ENCODE results near the gene SNAP91. TPM values are rescaled to one million over a fixed set of nuclear protein-coding genes. Genes with fewer than 3 reads are reported as not detected.

Gene SNAP91
- total RNA-seq, 1 experiment from 2014 or later: 0.95 TPM

DNA sequence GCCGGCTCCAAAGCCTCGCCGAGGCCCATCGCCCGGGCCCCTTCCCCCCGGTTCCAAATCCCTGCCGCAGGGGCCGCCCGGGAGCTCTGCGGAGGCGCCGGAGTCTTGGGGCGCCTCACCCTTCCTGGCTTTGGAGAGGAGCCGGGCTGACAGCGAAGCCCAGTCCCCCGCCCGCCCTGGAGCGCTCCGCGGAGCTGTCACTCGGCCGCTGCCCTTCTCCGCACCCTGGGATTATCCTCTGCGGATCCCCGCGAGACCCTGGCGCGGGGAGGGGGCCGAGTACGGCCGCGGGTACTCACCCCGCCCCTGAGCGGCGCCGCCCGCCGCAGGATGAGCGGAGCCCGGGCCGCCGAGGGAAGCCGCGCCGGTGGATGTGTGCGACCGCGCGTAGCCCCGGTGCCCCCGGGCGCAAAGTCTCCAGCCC is 343 bp downstream of the SNAP91 start:
- CTCF ChIA-PET: no interaction called here

DNA sequence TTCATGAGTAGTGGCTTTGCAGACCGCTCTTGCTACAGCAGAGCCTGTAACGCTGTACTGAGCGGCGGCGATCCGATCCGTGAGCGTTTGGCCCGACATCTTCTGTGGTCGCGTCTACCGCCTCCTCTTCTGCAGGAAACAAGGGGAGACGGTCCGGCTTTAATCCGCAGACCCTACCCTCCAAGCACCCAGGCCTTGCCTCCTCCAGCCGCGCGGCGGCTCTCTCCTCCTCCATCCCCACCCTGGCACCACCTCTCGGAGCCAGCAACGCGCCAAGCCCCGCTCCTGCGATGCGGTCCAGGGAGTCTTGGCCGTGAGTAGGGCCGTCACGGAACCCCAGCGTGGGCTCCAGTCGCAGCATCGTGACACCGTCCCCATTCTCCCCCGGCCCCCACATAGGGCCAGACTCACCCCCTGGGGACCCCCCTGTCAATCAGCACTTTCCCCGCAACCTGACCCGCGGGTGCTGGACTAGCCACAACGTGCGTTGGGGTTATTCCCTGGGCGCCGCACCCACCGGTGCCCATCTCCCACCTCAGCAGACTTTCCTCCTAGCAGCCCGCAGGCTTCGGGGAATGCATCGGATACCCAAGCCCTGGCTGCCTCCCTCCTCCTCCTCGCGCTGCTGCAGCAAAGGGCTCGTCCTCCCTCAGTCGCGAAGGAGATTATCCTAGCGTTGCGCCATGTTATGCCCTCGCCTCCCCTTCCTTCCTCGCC is 914 bp downstream of the SNAP91 start:
- no TSS peak for BruUV-seq (replicated peaks)
- intact Hi-C loops (cut with micrococcal nuclease; ENCODE audit: unreplicated experiment) (no loop called here), in situ Hi-C loops (cut with HindIII; ENCODE audit: low pct_unique_long_range_greater_than_20kb, low sequenced_read_pairs) (no loop called here)
- Histone ChIP-seq H3K4me1 (ENCODE audit: control insufficient read depth, insufficient read depth, low read length) (no peaks in the 10 kb centered on the region), H3K4me3 (ENCODE audit: low read depth in 2 of 2, low read length in 2 of 2) (peak overlapping the region; percentile 40 to 51), H3K27ac (ENCODE audit: low read length) (no peak overlapping the region), H3K36me3 (ENCODE audit: control insufficient read depth, insufficient read depth, low read length) (no peaks in the 10 kb centered on the region), H3K9me3 (ENCODE audit: control insufficient read depth, insufficient read depth, low read depth, low read length) (peaks cover 4% of the 10 kb centered on the region; the same call in 1 of the 2 replicates), H3K27me3 (ENCODE audit: control insufficient read depth, insufficient read depth, low read length) (peaks cover 6% of the 10 kb centered on the region)
- ChIA-PET POLR2A (no interaction called here), CTCF (no interaction called here)
- TF ChIP-seq, protein P1, sequence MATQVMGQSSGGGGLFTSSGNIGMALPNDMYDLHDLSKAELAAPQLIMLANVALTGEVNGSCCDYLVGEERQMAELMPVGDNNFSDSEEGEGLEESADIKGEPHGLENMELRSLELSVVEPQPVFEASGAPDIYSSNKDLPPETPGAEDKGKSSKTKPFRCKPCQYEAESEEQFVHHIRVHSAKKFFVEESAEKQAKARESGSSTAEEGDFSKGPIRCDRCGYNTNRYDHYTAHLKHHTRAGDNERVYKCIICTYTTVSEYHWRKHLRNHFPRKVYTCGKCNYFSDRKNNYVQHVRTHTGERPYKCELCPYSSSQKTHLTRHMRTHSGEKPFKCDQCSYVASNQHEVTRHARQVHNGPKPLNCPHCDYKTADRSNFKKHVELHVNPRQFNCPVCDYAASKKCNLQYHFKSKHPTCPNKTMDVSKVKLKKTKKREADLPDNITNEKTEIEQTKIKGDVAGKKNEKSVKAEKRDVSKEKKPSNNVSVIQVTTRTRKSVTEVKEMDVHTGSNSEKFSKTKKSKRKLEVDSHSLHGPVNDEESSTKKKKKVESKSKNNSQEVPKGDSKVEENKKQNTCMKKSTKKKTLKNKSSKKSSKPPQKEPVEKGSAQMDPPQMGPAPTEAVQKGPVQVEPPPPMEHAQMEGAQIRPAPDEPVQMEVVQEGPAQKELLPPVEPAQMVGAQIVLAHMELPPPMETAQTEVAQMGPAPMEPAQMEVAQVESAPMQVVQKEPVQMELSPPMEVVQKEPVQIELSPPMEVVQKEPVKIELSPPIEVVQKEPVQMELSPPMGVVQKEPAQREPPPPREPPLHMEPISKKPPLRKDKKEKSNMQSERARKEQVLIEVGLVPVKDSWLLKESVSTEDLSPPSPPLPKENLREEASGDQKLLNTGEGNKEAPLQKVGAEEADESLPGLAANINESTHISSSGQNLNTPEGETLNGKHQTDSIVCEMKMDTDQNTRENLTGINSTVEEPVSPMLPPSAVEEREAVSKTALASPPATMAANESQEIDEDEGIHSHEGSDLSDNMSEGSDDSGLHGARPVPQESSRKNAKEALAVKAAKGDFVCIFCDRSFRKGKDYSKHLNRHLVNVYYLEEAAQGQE (IDR thresholded peaks at IDR 0.05; ENCODE audit: insufficient read depth in 1 of 2, low read depth in 2 of 2, low read length in 1 of 2): no peak
- TF ChIP-seq POLR2AphosphoS5 (IDR thresholded peaks at IDR 0.05; ENCODE audit: low read depth, low read length) (no peak), SIN3A (IDR thresholded peaks at IDR 0.05; ENCODE audit: borderline replicate concordance, insufficient read depth, low read depth, low read length) (no peak), TCF7L2 (IDR thresholded peaks at IDR 0.05; ENCODE audit: low read depth, low read length) (no peak)
- TF ChIP-seq, protein P2, sequence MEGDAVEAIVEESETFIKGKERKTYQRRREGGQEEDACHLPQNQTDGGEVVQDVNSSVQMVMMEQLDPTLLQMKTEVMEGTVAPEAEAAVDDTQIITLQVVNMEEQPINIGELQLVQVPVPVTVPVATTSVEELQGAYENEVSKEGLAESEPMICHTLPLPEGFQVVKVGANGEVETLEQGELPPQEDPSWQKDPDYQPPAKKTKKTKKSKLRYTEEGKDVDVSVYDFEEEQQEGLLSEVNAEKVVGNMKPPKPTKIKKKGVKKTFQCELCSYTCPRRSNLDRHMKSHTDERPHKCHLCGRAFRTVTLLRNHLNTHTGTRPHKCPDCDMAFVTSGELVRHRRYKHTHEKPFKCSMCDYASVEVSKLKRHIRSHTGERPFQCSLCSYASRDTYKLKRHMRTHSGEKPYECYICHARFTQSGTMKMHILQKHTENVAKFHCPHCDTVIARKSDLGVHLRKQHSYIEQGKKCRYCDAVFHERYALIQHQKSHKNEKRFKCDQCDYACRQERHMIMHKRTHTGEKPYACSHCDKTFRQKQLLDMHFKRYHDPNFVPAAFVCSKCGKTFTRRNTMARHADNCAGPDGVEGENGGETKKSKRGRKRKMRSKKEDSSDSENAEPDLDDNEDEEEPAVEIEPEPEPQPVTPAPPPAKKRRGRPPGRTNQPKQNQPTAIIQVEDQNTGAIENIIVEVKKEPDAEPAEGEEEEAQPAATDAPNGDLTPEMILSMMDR (IDR thresholded peaks at IDR 0.05): no peak
- DNase-seq (ENCODE audit: low read depth, low spot score): no peak
- ATAC-seq: peak; percentile 37

More for the DNA sequence above, 343 bp downstream of the SNAP91 start:
- H3K4me3 ChIP-seq (ENCODE audit: low read depth in 2 of 2, low read length in 2 of 2): peak overlapping the region; percentile 40 to 51
- no peak for DNase-seq (ENCODE audit: low read depth, low spot score)
- peak; percentile 72 for ATAC-seq
- POLR2A ChIA-PET: no interaction called here
- H3K36me3 ChIP-seq (ENCODE audit: control insufficient read depth, insufficient read depth, low read length): no peaks in the 10 kb centered on the region
- intact Hi-C loops (cut with micrococcal nuclease; ENCODE audit: unreplicated experiment): no loop called here
- H3K27ac ChIP-seq (ENCODE audit: low read length): no peak overlapping the region
- no TSS peak for BruUV-seq (replicated peaks)
- H3K4me1 ChIP-seq (ENCODE audit: control insufficient read depth, insufficient read depth, low read length): no peaks in the 10 kb centered on the region
- TF ChIP-seq POLR2AphosphoS5 (IDR thresholded peaks at IDR 0.05; ENCODE audit: low read depth, low read length) (no peak), SIN3A (IDR thresholded peaks at IDR 0.05; ENCODE audit: borderline replicate concordance, insufficient read depth, low read depth, low read length) (no peak), TCF7L2 (IDR thresholded peaks at IDR 0.05; ENCODE audit: low read depth, low read length) (no peak)
- TF ChIP-seq, protein P1 (IDR thresholded peaks at IDR 0.05; ENCODE audit: insufficient read depth in 1 of 2, low read depth in 2 of 2, low read length in 1 of 2): no peak
- TF ChIP-seq, protein P2 (IDR thresholded peaks at IDR 0.05): no peak
- in situ Hi-C loops (cut with HindIII; ENCODE audit: low pct_unique_long_range_greater_than_20kb, low sequenced_read_pairs): no loop called here
- H3K27me3 ChIP-seq (ENCODE audit: control insufficient read depth, insufficient read depth, low read length): peaks cover 6% of the 10 kb centered on the region
- H3K9me3 ChIP-seq (ENCODE audit: control insufficient read depth, insufficient read depth, low read depth, low read length): peaks cover 4% of the 10 kb centered on the region; the same call in 1 of the 2 replicates

Data from Panc1 (cell line).